Stimulated activated naive B cell treated with anti-CD40 and anti-IgM and Interleukin-4, amounts not matched to agents 10 μg/mL and 1 μg/mL and 100 μg/mL, for 72 hours (primary cell): ENCODE results near the gene CSPG4.
A peak's percentile ranks its signal among the peaks of the same experiment; 100 is the strongest.
"Not testable (repeated sequence)": the region's sequence is repeated elsewhere in the genome, so short reads cannot be mapped to it uniquely, and the experiment has no call there.

Experiments used
- ATAC-seq, 2 donors: fragments of 150-1000 bp; cut with Tn5 transposase; replicated peaks; 2 replicates each; pipeline ENCODE4 v1.10.0; 2021; ENCODE audit warnings: moderate library complexity in 1 of 2
- DNase-seq: peaks from one replicate; pipeline ENCODE4 v3.0.0; 2021
- H3K27ac Mint-ChIP-seq: one replicate; pipeline ENCODE4 v1.8.0; 2022; ENCODE audit warnings: mild to moderate bottlenecking, mixed read lengths
- H3K27me3 Mint-ChIP-seq, 2 donors: one replicate each; pipeline ENCODE4 v1.8.0; 2022; ENCODE audit warnings: mixed read lengths in 2 of 2
- H3K36me3 Mint-ChIP-seq, 2 donors: one replicate each; pipeline ENCODE4 v1.8.0; 2022; ENCODE audit warnings: mixed read lengths in 2 of 2, mild to moderate bottlenecking in 1 of 2
- H3K4me1 Mint-ChIP-seq, 2 donors: one replicate each; pipeline ENCODE4 v1.8.0; 2022; ENCODE audit warnings: mixed read lengths in 2 of 2, mild to moderate bottlenecking in 1 of 2
- H3K4me3 Mint-ChIP-seq, 2 donors: one replicate each; pipeline ENCODE4 v1.8.0; 2022; ENCODE audit warnings: mild to moderate bottlenecking in 2 of 2, mixed read lengths in 2 of 2, moderate library complexity in 1 of 2
- H3K9me3 Mint-ChIP-seq, 2 donors: one replicate each; pipeline ENCODE4 v1.8.0; 2022; ENCODE audit warnings: mixed read lengths in 2 of 2, mild to moderate bottlenecking in 1 of 2

CSPG4 gene, protein sequence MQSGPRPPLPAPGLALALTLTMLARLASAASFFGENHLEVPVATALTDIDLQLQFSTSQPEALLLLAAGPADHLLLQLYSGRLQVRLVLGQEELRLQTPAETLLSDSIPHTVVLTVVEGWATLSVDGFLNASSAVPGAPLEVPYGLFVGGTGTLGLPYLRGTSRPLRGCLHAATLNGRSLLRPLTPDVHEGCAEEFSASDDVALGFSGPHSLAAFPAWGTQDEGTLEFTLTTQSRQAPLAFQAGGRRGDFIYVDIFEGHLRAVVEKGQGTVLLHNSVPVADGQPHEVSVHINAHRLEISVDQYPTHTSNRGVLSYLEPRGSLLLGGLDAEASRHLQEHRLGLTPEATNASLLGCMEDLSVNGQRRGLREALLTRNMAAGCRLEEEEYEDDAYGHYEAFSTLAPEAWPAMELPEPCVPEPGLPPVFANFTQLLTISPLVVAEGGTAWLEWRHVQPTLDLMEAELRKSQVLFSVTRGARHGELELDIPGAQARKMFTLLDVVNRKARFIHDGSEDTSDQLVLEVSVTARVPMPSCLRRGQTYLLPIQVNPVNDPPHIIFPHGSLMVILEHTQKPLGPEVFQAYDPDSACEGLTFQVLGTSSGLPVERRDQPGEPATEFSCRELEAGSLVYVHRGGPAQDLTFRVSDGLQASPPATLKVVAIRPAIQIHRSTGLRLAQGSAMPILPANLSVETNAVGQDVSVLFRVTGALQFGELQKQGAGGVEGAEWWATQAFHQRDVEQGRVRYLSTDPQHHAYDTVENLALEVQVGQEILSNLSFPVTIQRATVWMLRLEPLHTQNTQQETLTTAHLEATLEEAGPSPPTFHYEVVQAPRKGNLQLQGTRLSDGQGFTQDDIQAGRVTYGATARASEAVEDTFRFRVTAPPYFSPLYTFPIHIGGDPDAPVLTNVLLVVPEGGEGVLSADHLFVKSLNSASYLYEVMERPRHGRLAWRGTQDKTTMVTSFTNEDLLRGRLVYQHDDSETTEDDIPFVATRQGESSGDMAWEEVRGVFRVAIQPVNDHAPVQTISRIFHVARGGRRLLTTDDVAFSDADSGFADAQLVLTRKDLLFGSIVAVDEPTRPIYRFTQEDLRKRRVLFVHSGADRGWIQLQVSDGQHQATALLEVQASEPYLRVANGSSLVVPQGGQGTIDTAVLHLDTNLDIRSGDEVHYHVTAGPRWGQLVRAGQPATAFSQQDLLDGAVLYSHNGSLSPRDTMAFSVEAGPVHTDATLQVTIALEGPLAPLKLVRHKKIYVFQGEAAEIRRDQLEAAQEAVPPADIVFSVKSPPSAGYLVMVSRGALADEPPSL (N-terminal part only)

DNA sequence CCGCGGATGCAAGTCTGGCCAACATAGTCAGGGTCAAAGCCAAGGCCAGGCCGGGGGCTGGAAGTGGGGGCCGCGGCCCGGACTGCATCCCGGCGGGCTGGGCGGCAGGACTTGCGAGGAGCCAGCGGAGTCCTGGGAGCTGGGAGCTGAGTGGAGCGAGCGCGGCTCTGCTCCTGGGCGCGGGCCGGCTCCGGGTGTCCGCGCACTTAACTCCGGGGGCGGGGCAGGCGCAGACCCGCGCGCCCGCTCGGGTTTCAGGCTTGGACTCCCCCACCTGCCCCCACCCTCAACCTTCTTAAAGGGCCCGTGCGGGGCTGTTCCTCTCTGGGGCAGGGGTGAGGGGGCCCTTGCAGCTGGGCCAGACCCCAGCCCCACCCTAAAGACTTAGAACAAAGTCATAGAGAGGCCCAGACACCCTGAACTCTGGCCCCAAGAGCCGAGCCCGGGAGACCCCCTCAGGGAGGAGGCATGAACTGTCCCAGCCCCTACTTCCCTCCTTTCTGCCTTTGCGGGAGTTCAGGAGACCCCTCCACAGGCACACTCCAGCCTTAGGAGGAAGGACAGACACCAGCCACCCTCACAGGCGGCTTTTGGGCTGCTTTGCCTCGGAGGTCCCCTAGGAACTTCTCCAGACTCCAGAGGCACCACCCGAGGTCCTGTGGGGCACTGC is at the start of gene CSPG4:
Gene CSPG4 (minus strand): TSS at position 181 of the 670 bp plus-strand sequence. CDS start 93 bp downstream, at position 88.
- Mint-ChIP-seq H3K36me3 (no peaks in the 10 kb centered on the region), H3K27ac (no peak within 1 kb of the TSS), H3K4me3 (no peak within 1 kb of the TSS), H3K27me3 (peaks cover 19 to 31% of the 10 kb centered on the region in 2 donors), H3K4me1 (peaks cover 0 to 6% of the 10 kb centered on the region in 2 donors), H3K9me3 (no peaks in the 10 kb centered on the region)
- DNase-seq (no peak), ATAC-seq (peak in 1 of 2 donors; percentile 10)

DNA sequence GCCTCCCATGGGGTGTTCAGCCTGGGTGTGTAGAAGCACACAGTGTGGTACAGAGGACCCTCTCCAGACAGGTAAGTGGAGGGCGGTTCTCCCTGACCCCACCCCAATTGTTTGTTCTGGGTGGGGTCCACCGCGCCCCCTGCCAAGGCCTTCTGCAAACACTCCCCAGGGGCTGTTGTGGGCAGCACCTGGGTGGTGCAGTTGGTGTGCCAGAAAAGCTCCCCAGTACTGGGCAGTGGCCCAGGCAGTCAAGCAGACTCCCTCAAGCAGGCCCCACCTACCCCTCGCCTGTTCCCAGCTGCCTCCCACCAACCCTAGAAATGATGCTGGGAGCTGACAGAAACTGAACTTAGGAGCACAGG is 49.7 kb upstream of the CSPG4 start:
- not testable (repeated sequence) for ATAC-seq, H3K27ac Mint-ChIP-seq, H3K36me3 Mint-ChIP-seq, H3K27me3 Mint-ChIP-seq, H3K4me3 Mint-ChIP-seq, DNase-seq, H3K9me3 Mint-ChIP-seq
- peaks cover 13 to 15% of the 10 kb centered on the region in 2 donors for H3K4me1 Mint-ChIP-seq

DNA sequence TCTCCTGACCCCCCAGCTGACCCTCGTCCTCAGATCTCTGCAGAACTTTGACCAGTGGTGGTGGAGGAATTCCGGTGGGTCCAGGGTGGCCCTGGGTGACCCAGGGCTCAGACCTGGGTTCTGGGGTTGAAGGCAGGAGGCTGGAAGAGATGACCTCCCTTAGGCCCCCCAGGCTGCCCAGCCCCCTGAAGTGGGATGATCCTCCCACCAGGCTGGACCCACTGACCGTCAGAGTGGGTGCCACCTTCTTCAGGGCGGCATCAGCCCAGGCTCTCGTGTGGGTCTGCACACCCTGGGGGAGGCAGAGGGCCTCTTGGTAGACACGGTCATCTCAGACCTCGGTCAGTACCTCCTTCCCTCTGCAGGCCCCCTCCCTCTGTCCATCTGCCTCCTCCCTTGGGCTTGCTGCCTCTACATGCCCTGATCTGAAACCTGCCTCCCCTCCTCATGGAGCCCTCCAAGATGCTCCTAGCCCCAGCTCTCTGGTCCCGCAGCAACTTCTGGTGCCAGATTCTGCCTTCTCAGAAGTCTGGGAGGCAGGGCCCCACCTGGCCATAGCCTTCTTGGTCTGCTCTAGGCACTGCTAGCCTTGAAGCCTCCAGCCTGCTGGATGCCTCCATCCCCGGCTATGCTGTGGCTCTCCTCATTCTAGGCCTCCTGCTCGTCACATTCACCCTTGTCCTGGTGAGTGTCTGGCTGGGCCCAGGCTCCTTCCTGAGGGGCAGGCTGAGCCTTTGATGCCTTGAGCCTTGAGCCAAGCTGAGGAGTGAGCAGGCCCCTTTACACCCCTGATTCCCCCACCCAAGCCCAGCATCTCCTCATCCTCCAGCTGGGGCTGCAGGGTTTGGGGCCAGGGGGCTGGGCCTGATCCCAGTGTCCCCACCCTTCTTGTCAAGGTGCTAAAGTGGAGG is 49.1 kb upstream of the CSPG4 start:
- H3K9me3 Mint-ChIP-seq = no peaks in the 10 kb centered on the region
- ATAC-seq = no peak
- no peak overlapping the region for H3K4me3 Mint-ChIP-seq
- H3K27ac Mint-ChIP-seq = no peak overlapping the region
- H3K27me3 Mint-ChIP-seq = peaks cover 0 to 5% of the 10 kb centered on the region in 2 donors
- H3K36me3 Mint-ChIP-seq = no peaks in the 10 kb centered on the region
- peaks cover 13 to 15% of the 10 kb centered on the region in 2 donors for H3K4me1 Mint-ChIP-seq
- DNase-seq = no peak

DNA sequence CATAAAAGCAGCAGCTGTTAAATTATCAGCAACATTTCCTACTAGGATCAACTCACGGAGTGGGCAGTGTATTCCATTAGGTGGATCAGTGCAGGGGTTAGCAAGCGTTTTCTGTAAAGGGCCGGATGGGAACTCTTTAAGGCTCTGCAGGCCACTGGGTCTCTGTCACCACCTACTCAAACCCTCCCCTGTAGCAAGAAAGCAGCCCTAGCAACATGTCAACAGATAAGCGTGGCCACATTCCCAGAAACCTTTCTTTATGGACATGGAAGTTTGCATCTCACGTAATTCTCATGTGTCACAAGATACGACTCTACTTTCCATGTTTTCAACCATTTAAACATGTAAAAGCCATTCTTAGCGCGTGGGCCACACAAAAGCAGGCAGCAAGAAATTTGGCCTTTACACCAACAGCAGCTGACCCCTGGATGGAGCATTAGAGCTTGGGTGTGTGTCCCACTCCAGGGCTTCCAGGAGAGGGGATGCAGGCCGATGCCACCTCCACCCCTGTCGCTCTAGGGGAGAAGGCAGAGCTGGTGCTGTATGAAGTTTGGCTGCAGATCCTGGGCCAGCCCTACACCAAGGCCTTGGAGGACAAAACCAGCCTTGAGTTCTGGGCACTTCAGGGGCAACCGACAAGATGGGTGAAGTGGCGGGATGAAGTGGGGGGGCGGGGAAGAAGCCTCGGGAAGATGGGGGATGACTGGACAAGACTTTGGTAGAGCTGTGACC is 48.2 kb upstream of the CSPG4 start:
- H3K4me3 Mint-ChIP-seq = no peak overlapping the region
- peak overlapping the region; percentile 72 for H3K27ac Mint-ChIP-seq
- ATAC-seq = no peak
- no peak for DNase-seq
- no peaks in the 10 kb centered on the region for H3K36me3 Mint-ChIP-seq
- H3K9me3 Mint-ChIP-seq = no peaks in the 10 kb centered on the region
- H3K4me1 Mint-ChIP-seq = peaks cover 13 to 15% of the 10 kb centered on the region in 2 donors
- H3K27me3 Mint-ChIP-seq = peaks cover 0 to 5% of the 10 kb centered on the region in 2 donors

DNA sequence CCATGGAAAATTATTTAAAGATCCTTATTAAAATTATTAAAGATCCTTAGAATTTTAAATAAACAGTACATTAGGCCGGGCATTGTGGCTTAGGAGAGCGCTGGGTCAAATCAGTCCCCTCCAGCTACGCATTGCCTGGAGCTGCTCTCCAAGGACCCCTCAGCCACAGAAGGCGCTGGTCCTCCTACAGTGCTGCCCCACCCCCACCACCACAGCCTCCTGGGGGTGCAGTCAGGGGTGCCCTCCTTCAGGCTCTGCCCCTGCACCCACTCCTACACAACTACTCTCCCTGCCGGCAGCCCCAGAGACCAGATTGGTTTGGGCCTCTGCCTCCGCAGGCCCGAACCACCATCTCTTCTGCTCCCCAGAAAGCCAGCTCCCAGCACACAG is 47.5 kb upstream of the CSPG4 start:
- not testable (repeated sequence) for H3K36me3 Mint-ChIP-seq, ATAC-seq

DNA sequence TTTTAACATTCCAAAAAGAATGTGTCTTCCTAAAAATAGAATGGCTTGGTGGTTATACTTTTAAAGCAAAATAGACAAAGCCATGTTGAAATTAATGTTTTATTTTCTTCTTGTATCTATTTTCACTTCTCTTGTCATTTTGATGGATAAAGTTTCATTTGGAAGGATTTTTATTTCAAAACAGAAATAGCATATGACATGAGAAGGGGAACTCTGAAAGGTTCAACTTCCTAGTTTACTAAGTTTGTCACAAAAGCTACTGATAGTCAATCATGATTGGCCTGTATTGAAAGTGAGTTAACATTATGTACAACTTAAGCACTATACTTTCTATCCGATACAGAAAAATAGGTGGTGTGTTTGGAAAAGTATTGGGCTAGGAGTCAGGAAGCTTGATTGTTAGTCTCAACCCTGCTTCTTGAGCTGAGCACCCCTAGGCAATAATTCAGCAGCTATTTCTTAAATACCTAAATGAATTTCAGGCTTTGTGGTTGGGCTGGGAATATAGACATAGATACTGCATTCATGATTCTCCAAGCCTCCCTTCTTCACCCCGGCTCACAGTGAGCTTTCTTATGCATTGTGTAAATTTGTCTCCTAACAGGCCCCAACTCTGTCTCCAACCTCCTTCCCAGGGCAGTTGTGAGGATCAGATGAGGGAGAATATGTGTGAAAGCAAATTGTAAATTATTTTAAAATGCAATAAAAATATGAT is 46.9 kb upstream of the CSPG4 start:
- no peak for DNase-seq
- no peaks in the 10 kb centered on the region for H3K9me3 Mint-ChIP-seq
- H3K27me3 Mint-ChIP-seq = peaks cover 0 to 5% of the 10 kb centered on the region in 2 donors
- H3K4me1 Mint-ChIP-seq = peaks cover 13 to 15% of the 10 kb centered on the region in 2 donors
- peak overlapping the region; percentile 97 to 99 for H3K4me3 Mint-ChIP-seq
- H3K36me3 Mint-ChIP-seq = no peaks in the 10 kb centered on the region
- no peak for ATAC-seq
- H3K27ac Mint-ChIP-seq = peak overlapping the region; percentile 98

More for the DNA sequence above, 47.5 kb upstream of the CSPG4 start:
- H3K27me3 Mint-ChIP-seq, H3K4me3 Mint-ChIP-seq, DNase-seq, H3K9me3 Mint-ChIP-seq: not testable (repeated sequence)
- Mint-ChIP-seq H3K4me1 (peaks cover 13 to 15% of the 10 kb centered on the region in 2 donors), H3K27ac (peak overlapping the region; percentile 72)

DNA sequence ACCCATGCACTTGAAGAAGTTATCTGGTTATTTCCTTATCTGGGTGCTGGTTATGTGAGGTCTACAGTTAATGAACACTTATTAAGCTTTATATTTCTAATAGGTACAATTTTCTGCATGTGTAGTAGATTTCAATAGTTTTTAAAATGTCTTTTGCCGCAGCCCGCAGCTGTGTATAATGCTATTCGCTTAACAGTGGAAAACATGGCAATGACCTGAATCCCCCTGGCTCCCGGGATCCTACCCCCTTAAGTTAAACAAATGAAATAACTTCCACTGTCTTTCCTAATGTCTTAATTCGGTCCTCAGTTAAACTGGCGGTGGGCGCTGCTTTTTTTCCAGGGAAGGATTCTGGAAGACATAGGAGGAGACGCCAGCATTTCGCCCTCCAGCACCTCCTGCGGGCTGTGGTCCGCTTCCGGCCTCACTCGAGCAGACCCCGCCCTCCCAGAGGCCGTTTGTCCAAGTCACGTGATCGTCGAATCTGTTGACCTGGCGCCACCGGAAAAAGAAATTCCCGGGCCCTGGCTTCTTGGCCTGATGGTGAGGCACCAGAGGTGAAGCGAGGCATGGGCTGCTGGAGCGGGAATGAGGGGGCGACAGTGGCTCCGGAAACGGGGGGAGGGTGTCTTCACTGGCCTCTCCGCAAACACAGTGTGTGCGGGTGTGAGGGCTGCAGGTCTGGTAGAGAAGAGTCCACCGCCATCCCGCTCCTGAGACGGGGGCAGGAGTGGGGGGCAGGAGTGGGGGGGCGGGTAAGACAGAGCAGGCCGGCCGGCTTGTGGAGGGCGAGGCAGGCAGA is 45.6 kb upstream of the CSPG4 start:
- H3K27me3 Mint-ChIP-seq = peaks cover 0 to under 1% of the 10 kb centered on the region in 2 donors
- H3K36me3 Mint-ChIP-seq = no peaks in the 10 kb centered on the region
- no peaks in the 10 kb centered on the region for H3K9me3 Mint-ChIP-seq
- H3K27ac Mint-ChIP-seq = peak overlapping the region; percentile 98
- peak overlapping the region; percentile 97 to 99 for H3K4me3 Mint-ChIP-seq
- H3K4me1 Mint-ChIP-seq = peaks cover 13 to 15% of the 10 kb centered on the region in 2 donors
- ATAC-seq (peak; percentile 92), DNase-seq (peak; percentile 62)

DNA sequence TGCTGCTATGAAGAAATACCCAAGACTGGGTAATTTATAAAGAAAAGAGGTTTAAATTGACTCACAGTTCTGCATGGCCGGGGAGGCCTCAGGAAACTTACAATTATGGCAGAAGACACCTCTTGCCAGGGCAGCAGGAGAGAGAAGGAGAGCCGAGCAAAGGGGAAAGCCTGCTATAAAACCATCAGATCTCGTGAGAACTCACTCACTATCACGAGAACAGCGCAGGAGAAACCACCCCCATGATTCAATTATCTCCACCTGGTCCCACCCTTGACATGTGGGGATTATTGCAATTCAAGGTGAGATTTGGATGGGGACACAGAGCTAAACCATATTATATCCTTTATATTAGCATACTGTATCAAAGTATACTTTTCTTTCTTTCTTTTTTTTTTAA is 42.2 kb upstream of the CSPG4 start:
- not testable (repeated sequence) for H3K4me3 Mint-ChIP-seq, H3K9me3 Mint-ChIP-seq, H3K27ac Mint-ChIP-seq, DNase-seq, ATAC-seq, H3K36me3 Mint-ChIP-seq, H3K27me3 Mint-ChIP-seq
- peaks cover 12 to 15% of the 10 kb centered on the region in 2 donors for H3K4me1 Mint-ChIP-seq

DNA sequence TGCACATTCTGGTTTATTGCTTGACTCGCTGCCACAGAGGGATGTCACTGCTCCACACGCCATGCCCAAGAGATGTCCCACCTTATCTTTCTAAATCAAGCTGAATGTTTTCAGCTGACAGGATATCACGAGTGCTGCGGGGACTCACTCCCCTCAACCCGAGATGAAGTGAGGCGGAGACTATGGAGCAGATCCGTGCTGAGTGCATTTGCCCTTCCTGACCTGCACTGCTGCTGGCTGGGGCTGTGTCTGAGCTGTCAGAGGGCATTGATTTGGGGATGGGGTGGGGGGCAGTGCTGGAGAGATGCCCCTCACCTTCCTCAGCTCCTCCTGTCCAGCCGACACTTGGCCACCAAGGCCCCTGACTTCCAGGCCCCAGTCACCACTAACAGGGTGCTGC is 40.5 kb upstream of the CSPG4 start:
- Mint-ChIP-seq H3K36me3 (no peaks in the 10 kb centered on the region), H3K4me3 (no peak overlapping the region), H3K27ac (no peak overlapping the region), H3K4me1 (peaks cover 6 to 7% of the 10 kb centered on the region in 2 donors), H3K9me3 (no peaks in the 10 kb centered on the region), H3K27me3 (peaks cover 0 to 3% of the 10 kb centered on the region in 2 donors)
- ATAC-seq (no peak), DNase-seq (no peak)

DNA sequence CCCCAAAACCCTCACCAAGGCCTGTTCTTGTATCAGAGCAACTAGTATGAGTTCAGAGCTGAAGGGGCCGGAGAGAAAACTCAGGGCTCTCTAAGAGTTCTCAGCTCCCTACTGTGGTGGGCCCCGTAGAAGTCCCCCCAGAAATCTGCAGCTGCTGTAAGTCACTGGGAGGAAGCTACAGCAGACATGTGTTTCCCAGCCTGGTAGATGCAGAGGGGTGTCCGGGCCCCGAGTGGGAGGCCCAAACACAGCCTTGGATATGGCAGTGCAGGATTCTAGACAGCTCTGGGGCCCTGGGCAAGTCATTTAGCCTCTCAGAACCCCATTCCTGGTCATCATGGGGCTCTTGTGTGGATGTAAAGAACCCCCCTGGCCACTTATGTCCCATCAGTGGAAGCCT is 39.2 kb upstream of the CSPG4 start:
- Mint-ChIP-seq H3K36me3 (no peaks in the 10 kb centered on the region), H3K27ac (no peak overlapping the region), H3K4me1 (peaks cover 6 to 7% of the 10 kb centered on the region in 2 donors), H3K4me3 (no peak overlapping the region), H3K27me3 (peaks cover 0 to 6% of the 10 kb centered on the region in 2 donors), H3K9me3 (no peaks in the 10 kb centered on the region)
- no peak for ATAC-seq
- no peak for DNase-seq

DNA sequence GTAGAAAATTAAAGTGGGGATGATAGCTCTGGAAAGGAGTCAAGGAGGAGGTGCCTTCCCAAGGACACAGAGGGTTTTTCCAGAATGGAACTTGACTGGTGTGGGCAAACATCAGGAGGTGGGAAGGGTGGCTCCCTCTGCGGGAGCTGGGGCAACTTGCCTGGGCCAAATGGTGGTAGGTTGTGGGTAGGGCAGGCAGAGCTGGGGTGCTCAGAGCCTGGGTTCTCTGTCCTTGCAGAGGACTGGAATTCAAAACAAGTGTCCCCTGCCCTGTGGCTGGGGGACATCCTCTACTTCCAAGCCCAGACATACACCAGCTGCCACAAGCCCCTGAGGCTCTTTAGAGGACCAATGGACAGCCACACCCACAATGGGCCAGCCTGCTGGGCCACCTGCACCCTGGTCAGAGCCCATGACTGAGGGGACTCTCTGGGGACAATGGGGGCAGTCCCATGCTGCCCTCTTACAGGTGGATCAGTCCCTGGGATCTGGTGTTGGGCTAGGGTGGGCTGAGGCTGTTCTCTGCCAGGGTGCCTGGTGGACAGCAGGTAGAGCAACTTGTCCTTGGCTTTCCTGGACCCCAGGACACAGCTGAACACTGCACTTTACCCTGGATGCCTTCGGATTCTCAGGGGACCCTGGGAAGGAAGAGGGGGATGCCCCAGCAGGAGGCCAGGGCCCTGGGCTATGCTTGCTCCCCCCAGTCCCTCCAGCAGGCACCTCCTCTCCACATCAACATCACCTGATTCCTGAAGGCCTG is 38.6 kb upstream of the CSPG4 start:
- DNase-seq = no peak
- Mint-ChIP-seq H3K4me3 (no peak overlapping the region), H3K36me3 (no peaks in the 10 kb centered on the region), H3K27ac (no peak overlapping the region), H3K4me1 (peaks cover 6 to 7% of the 10 kb centered on the region in 2 donors), H3K27me3 (peaks cover 0 to 8% of the 10 kb centered on the region in 2 donors), H3K9me3 (no peaks in the 10 kb centered on the region)
- no peak for ATAC-seq
